GM21447 (cell line): ENCODE results near the gene ABTB2.
"Not testable (repeated sequence)": the region's sequence is repeated elsewhere in the genome, so short reads cannot be mapped to it uniquely, and the experiment has no call there.

Experiments
- ATAC-seq: cut with Tn5 transposase; IDR thresholded peaks from one replicate; pipeline ENCODE4 v1.9.1; 2021; ENCODE audit not compliant: unreplicated experiment

ABTB2 gene

DNA sequence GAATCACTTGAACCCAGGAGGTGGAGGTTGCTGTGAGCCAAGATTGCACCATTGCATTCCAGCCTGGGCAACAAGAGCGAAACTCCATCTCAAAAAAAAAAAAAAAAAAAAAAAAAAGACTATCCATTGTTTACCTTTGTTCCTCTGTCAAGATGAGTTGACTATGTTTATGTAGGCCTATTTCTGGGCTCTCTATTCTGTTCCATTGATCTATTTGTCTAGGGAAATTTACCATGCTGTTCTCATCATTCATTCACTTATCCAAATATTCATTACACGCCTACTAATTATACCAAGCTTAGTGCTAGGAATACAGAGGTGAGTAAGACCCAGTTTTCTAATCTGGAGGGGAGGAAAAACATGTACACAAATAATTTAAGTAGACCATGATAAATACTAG is 139.1 kb downstream of the ABTB2 start:
- ATAC-seq, result not testable (repeated sequence)

DNA sequence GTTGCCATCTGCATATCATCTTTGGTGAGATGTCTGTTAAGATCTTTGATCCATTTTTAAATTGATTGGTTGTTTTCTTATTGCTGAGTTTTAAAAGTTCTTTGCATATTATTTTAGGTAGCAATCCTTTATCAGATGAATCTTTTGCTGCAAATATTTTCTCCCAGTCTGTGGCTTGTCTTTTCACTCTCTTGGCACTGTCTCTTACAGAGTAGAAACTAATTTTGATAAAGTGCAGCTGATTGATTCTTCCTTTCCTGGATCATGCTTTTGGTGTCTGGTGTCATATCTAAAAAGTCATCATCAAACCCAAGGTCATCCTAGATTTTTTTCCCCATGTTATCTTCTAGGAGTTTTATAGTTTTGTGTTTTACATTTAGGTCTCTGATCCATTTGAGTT is 139.7 kb downstream of the ABTB2 start:
- ATAC-seq, result no peak

DNA sequence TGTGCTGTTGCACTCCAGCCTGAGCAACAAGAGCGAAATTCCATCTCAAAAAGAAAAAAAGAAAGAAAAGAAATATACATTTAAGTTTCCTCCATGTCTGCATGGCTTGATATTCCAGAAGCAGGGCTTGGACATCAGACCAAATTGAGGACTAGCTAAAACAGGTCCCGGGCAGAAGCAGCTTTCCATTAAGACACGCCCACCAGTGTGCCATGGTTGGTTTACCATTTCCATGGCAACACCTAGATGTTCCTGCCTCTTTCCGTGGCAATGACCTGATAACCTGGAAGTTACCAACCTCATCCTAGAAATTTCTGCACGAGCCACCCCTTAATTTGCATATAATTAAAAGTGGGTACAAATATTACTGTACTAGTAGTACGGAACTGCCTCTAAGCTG is 141.1 kb downstream of the ABTB2 start:
- no peak for ATAC-seq

DNA sequence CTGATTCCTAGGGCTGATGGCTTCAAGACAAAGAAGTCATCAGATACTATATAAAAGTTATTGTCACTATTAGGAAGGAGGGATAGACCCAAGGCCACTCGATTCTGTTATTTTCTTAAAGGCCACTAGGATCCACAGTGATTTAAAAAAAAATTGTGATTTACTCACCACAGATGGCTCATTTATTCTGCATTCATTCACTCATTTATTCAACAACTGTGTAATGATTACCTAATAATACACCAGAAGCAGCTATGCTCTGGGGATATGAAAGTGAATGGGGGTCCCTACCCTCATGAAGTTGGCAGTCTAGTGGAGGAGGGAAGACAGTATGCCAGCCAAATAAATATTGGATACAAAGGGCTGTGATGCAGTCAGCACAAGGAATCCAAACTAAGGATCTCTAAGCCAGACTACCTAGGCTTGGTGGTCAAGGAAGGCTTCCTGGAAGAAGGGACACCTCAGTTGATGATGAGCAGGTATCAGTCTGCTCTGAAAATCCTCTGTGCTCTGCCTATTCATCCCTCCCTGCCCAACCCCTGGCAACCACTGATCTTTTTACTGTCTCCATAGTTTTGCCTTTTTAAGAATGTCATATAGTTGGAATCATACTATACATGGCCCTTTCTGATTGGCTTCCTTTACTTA is 141.9 kb downstream of the ABTB2 start:
- ATAC-seq, result no peak

- no peak for ATAC-seq
These were observed 142.6 kb downstream of the ABTB2 start for GRCh38 chr11:34214961-34215805.

- ATAC-seq, result no peak
These were observed 144.4 kb downstream of the ABTB2 start for GRCh38 chr11:34213366-34213765.

- no peak for ATAC-seq
These were observed 145.2 kb downstream of the ABTB2 start for GRCh38 chr11:34212566-34212965.

- ATAC-seq, result no peak
These were observed 148.0 kb downstream of the ABTB2 start for GRCh38 chr11:34209809-34210208.

- no peak for ATAC-seq
These were observed 149.3 kb downstream of the ABTB2 start for GRCh38 chr11:34208266-34209135.

DNA sequence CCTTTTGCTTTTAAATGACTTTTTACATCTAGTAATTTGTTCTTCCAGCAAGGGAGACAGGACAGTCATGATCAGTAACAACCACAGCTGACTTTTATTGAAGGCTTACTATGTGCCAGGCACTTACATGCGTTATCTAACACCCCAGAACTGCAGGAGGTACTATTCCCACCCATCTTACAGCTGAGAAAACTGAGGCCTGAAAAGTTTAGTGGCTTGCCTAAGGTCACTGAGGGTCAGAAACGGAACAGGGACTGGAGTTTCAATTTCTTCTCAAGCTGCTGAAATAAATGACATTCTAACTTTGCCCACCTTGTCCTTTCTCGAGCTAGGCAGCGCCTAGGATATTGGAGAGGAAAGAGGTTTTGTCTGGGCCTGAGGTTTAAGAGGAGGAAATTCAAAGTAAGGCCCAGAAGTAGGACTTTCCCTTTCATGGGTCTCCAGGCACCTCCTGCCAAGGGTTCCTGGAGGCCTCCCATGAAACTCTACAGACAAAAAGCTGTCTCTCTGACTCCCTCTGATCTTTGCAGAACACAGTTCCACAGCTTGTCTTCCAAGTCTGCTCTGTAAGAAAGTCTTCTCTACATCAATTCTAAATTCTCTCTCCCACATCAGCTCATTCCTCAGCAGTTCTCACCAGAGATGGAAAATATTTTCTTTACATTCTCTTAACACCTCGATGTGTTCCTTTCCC is 150.2 kb downstream of the ABTB2 start:
- ATAC-seq, result no peak

DNA sequence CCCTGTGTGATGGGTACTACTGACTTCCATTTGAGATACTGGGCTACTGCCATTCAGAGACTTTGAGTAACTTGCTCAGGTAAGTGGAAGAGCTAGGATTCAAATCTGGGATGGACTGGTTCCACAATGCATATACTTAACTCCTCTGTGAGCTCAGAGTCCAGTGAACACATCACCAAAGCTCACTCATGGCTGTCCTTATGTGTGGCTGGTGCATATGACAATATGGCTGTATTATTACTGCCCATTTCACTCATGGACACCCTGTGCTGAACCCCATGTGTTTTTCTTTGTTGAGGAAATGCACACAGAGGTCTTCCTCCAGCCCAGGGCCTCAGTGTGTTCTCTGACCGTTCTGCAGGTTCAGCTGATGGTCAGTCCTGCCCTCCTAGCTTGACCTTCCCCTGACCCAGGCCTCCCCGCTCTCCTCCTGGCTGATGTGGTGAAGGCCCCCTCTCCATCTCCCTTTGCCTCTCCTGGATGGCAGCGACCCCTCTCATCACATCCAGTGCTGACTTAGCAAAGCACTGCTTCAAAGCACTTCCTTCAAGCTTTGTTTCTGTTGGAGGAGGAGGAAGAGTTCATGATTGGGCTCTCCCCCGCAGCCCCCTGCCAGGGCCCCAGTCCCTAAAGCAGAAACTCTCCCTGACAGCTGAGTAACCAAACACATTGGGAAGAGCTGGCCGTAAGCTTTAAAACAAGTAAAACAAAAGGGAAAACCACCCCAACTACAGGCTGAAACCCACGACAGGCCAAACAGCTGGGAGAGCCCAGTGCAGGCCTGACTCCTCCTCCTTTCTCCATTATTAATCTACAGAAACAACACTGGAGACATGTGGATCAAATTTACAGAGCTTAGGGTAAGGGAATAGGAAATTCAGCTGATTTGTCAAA is 151.2 kb downstream of the ABTB2 start:
- no peak for ATAC-seq

DNA sequence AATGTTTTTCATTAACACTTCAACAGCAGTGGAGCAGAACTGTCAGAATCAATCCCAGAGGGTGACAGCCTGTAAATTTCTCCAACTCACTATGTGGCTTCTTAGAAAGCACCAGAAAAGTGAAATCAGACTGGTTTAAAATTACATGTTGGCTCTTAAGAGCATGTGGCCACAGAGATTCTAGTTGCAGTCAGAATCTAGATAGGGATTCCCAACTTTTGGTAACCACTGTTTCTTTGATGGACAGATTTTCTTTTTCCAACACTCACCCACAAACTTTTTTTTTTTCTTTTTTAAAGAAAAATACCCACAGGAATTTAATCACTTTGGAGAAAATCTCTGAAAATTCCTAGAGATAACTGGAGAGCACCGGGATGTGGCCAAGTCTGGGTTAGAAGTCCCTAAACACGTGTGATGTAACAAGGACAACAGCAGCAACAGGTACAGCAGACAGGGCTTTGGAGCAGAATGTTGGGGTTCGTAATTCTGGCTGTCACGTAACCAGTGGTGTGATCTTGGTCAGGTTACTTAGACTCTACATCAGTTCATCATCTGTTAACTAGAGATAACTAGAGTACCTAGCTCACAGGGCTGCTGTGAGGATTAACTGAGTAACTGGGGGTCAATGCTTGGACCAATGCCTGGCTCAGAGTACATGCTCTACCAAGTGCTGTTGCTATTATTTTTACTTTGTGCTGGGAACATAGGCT is 152.3 kb downstream of the ABTB2 start:
- no peak for ATAC-seq

- peak; percentile 49 for ATAC-seq
These were observed 153.2 kb downstream of the ABTB2 start for GRCh38 chr11:34204396-34205279.

- peak; percentile 54 for ATAC-seq
These were observed 154.4 kb downstream of the ABTB2 start for GRCh38 chr11:34203377-34203871.

DNA sequence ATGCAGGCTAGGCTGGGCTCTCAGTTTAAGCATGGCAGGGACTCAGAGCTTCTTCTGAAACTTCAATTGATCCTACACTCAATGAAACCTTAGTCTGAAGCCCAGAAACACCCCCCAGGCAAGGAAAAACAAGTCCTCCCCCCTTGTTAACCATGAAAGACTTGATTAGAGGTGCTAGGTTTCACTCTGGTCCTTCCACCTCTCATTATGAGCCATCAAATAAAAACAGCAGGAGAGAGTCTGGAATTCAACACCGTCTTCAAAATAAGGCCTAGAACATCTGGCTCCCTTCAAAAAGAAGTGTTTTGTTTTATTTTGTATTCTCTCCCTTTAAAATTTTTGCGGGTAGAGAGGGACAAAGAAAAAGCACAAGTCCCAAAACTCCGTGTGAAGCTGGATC is 156.7 kb downstream of the ABTB2 start:
- no peak for ATAC-seq

GRCh38 chr11:34199525-34199924 is 158.3 kb downstream of the ABTB2 start:
- no peak for ATAC-seq

GRCh38 chr11:34198523-34198922 is 159.3 kb downstream of the ABTB2 start:
- ATAC-seq, result no peak

DNA sequence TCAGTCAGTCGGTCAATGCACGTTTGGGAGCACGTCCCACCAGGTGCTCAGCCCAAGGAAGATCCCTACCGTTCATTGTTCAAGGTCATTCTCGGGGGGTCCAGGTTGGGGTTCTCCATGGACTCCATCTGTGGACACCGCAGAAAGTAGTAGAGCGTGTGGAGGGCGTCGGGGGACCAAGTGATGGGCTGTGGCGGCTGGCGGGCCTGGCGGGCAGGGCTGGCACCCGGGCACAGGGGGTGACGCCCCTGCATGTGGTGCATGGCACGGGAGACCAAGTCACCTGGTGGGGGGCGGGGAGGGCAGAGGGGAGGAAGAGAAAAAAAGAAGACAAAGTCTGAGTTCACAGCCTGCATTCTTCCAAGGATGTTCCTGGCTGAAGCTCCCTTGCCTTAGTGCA is 160.6 kb downstream of the ABTB2 start:
- no peak for ATAC-seq
